Myocyte (in vitro differentiated cells): Measurements from ENCODE around the gene THEMIS. TPM values are rescaled to one million over a fixed set of nuclear protein-coding genes. Genes with fewer than 3 reads are reported as not detected.

ENCODE experiments used
- DNase-seq: peaks from one replicate; pipeline ENCODE4 v3.0.0-alpha.2; 2012; ENCODE audit warnings: low read depth
- total RNA-seq: library from RNA; depleted of rRNA; stranded (reverse); fragments of >200 nt; gene quantifications from 2 replicates; pipeline ENCODE4 v1.2.3, GENCODE V29; 2014

Gene THEMIS
- total RNA-seq, 1 donor from 2014 or later, result not detected

DNA sequence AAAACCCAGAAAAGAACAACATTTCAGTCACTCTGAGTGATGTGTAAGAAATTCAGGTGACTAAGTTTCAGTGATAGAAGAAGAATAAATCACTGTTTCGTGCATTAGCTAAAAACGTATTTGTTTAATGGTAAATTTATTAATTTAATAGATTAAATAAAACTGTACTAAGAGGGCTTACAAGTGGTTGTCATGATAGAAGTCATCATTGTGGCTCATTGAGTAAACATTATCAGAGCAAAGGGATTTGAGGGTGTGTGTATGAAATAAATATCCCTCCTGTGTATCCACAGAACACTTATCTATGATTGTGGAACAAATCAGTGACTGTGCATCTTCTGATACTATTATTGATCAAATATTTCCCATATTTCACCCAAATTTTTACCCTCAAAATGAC lies 40.1 kb downstream of the THEMIS start:
- DNase-seq, result no peak

DNA sequence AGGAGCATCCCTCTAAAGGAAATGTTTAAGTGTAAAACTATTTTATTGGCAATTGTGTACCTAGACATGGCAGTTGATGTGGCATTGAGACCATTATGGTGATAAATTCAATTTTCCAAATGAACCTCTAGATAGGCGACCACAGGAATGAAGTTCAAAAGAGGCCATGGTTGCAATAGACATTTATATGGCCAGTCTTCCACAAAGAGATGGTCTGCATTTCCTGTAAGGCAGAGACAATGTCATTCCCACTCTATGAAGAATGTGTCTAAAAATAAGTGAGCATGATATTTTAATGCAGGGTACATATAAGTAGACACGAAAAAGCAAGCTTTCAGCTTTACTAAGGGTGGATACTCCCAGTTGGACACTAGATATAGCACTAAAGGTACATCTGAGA lies 40.9 kb downstream of the THEMIS start:
- DNase-seq, result no peak

GRCh38 chr6:127858727-127859391 lies 42.0 kb downstream of the THEMIS start:
- no peak for DNase-seq

DNA sequence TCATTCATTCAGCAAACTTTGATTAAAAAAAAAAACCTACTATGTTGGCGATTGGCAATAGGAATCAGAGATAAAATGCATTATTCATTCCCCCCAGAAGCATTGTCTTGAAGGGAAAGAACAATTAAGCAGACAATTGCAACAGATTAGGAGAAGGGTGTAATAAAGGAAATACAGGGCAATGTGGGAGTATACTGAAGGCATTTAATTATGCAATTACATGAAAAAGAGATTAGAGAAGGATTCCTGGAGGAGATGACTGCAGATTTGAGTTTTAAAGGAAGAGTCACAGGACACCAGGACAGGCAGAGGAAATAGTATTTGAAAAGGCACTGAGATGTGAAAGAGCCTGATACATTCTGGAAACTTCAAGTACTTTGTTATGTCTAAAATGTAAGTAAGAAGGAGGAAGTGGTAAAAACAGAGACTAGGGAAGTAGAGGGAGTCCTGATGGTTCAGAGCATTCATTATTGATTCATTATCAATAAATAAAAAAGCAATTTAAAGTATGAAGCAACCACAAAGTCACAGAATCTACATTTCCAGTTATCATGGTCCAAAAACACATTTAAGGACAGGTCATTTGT lies 43.7 kb downstream of the THEMIS start:
- DNase-seq, result no peak

- peak; percentile 57 for DNase-seq
Measured at GRCh38 chr6:127855542-127856159, 45.2 kb downstream of the THEMIS start.

- DNase-seq, result no peak
Measured at GRCh38 chr6:127854009-127854408, 46.8 kb downstream of the THEMIS start.

DNA sequence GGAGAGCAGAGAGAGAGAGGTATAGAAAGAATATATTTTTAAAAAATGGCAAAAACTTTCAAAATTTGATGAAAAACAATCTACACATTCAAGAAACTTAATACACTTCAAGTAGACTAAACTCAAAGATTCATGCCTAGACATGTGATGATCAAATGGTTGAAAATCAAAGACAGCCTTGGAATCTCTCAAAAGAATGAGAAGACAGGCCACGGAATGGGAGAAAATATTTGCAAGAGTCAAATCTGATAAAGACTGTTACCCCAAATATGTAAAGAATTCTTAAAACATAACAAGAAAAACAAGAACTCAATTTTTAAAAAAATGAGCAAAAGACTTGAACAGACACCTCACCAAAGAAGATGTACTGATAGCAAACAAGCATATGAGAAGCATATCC lies 49.7 kb downstream of the THEMIS start:
- DNase-seq, result no peak

GRCh38 chr6:127845242-127845641 lies 55.6 kb downstream of the THEMIS start:
- no peak for DNase-seq

GRCh38 chr6:127844529-127844928 lies 56.3 kb downstream of the THEMIS start:
- no peak for DNase-seq

DNA sequence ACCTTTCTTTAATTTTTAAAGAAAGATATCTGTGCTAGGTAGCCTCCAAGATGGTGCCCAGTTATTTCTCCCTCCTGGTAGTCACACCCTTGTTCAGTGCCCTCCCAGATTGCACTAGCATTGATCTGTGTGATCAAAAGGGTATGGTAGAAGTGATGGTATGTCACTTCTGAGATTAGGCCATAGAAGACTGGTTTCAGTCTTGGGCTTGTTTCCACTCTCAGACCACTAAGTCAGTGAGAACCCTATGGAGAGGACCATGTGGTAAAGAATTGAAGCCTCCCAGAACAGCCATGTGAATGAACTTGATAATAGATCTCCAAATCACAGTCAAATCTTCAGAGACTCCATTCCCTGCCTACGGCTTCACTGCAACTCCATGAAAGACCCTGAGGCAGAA lies 57.3 kb downstream of the THEMIS start:
- no peak for DNase-seq

GRCh38 chr6:127842562-127842961 lies 58.3 kb downstream of the THEMIS start:
- DNase-seq, result no peak

GRCh38 chr6:127841811-127842210 lies 59.0 kb downstream of the THEMIS start:
- no peak for DNase-seq

DNA sequence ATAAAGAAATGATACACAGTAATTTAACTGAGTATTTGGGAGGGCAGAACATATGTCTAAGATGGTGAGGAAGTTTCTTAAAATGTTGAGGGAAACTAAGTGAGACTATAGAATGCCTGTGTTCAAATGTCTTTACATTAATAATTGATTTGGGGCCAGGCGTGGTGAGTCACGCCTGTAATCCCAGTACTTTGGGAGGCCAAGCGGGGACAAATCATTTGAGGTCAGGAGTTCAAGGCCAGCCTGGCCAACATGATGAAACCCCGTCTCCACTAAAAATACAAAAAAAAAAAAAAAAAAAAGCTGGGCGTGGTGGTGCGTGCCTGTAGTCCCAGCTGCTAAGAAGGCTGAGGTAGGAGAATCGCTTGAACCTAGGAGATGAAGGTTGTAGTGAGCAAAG lies 66.7 kb downstream of the THEMIS start:
- DNase-seq, result no peak

GRCh38 chr6:127833336-127833735 lies 67.5 kb downstream of the THEMIS start:
- DNase-seq, result no peak

GRCh38 chr6:127832381-127832780 lies 68.5 kb downstream of the THEMIS start:
- no peak for DNase-seq

DNA sequence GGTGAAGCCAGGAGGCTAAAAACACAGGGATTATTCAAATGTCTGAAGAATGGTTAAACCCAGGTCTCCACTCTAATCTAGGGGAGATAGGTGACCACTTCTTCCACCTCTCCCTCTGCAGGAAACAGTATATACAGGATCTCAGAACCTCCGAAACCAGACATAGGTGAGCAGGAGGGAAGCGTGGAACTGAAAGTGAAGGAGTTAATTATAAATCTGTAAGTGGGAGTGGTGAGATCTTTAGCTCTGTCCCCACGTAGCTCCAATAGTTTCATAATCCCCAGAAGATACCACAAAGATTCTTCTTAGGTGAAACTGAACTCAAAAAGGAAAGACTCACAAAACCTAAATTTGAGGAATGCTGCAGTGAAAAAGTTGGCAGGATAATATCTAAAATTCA lies 76.8 kb downstream of the THEMIS start:
- DNase-seq, result no peak

GRCh38 chr6:127821431-127821830 lies 79.4 kb downstream of the THEMIS start:
- no peak for DNase-seq

- no peak for DNase-seq
Measured at GRCh38 chr6:127818149-127818548, 82.7 kb downstream of the THEMIS start.

DNA sequence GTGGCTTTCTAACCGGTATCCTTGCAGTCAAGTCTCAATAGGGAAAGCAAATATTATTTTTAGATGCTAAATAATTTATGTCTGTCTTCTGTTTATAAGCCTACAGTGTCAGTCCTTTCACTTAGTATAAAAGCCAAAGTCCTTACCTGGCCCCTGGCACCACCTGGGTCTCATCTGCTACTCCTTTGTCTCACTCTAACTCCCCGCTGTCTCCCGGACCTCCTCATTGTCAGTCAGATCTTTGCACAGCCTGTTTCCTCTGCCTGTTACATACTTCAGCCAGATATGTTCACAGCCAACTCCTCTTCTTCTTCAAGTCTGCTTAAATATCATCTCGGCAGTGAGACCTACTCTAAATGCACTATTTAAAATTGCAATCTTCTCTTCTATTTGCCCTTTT lies 84.2 kb downstream of the THEMIS start:
- no peak for DNase-seq

- DNase-seq, result no peak
Measured at GRCh38 chr6:127813699-127814027, 87.2 kb downstream of the THEMIS start.

GRCh38 chr6:127812985-127813698 lies 87.7 kb downstream of the THEMIS start:
- no peak for DNase-seq

GRCh38 chr6:127811900-127812570 lies 88.8 kb downstream of the THEMIS start:
- no peak for DNase-seq
